HG03064 (cell line): ENCODE data around the gene PTK6.
"Not testable (repeated sequence)": the region's sequence is repeated elsewhere in the genome, so short reads cannot be mapped to it uniquely, and the experiment has no call there.

Experiments used
- ATAC-seq: cut with Tn5 transposase; IDR thresholded peaks from one replicate; pipeline ENCODE4 v1.9.1; 2021; ENCODE audit warnings: low read depth; ENCODE audit not compliant: unreplicated experiment

Gene PTK6

GRCh38 chr20:63536997-63537524 is at the start of gene PTK6:
Gene PTK6 (minus strand): TSS chr20:63537376. CDS start chr20:63537314, 62 bp downstream.
- ATAC-seq = no peak

GRCh38 chr20:63586797-63587196 is 49.6 kb upstream of the PTK6 start:
- ATAC-seq = no peak

GRCh38 chr20:63585616-63586565 is 48.7 kb upstream of the PTK6 start:
- no peak for ATAC-seq

GRCh38 chr20:63582382-63583063 is 45.3 kb upstream of the PTK6 start:
- ATAC-seq = no peak

GRCh38 chr20:63580796-63581461 is 43.8 kb upstream of the PTK6 start:
- ATAC-seq = no peak

- no peak for ATAC-seq
Measured at GRCh38 chr20:63579017-63579694, 42.0 kb upstream of the PTK6 start.

GRCh38 chr20:63578224-63579016 is 41.2 kb upstream of the PTK6 start:
- no peak for ATAC-seq

- no peak for ATAC-seq
Measured at GRCh38 chr20:63577317-63577894, 40.2 kb upstream of the PTK6 start.

- ATAC-seq = no peak
Measured at GRCh38 chr20:63576311-63576710, 39.1 kb upstream of the PTK6 start.

- ATAC-seq = no peak
Measured at GRCh38 chr20:63574829-63575743, 37.9 kb upstream of the PTK6 start.

GRCh38 chr20:63574156-63574828 is 37.1 kb upstream of the PTK6 start, which contains the start of gene HELZ2:
Gene HELZ2 (minus strand): TSS chr20:63574239. CDS start chr20:63572385, 1,854 bp downstream.
- no peak for ATAC-seq

- ATAC-seq = no peak
Measured at GRCh38 chr20:63573647-63574131, 36.5 kb upstream of the PTK6 start.

- no peak for ATAC-seq
Measured at GRCh38 chr20:63572788-63573646, 35.8 kb upstream of the PTK6 start.

GRCh38 chr20:63572071-63572787 is 35.1 kb upstream of the PTK6 start:
- ATAC-seq = no peak

- ATAC-seq = not testable (repeated sequence)
Measured at GRCh38 chr20:63571087-63571478, 33.9 kb upstream of the PTK6 start.
